Smooth muscle cell of the coronary artery (primary cell): ENCODE results near the gene MGA. TPM values are rescaled to one million over a fixed set of nuclear protein-coding genes. Genes with fewer than 3 reads are reported as not detected.

Experiments used
- total RNA-seq: library from RNA; depleted of rRNA; stranded (reverse); fragments of >200 nt; gene quantifications from 2 replicates; pipeline ENCODE4 v1.2.3, GENCODE V29; 2014; ENCODE audit warnings: low replicate concordance

Gene MGA
- 22.2 and 25.6 TPM in 2 replicates for total RNA-seq

GRCh38 chr15:41660235-41661077, at the start of gene MGA:
MGA (plus strand) TSS chr15:41660405.

GRCh38 chr15:41774062-41774881, 114.1 kb downstream of the MGA start, which contains the start of gene MAPKBP1:
MAPKBP1 (plus strand) TSS chr15:41774484; CDS start chr15:41775276, 792 bp downstream.

Other genes with a start within 250 kb of the MGA start
- gene RTF1, start 243.3 kb upstream of the MGA start, total RNA-seq: 8.0 and 13.9 TPM in 2 replicates
- 0.60 and 1.3 TPM in 2 replicates for gene ITPKA, start 166.5 kb upstream of the MGA start, total RNA-seq
- 0.30 TPM in 1 of 2 replicates, not detected in the other for gene LTK, start 146.6 kb upstream of the MGA start, total RNA-seq
- gene RPAP1, start 116.1 kb upstream of the MGA start, total RNA-seq: 11.9 and 12.8 TPM in 2 replicates
- 5.7 and 9.7 TPM in 2 replicates for gene TYRO3, start 101.2 kb upstream of the MGA start, total RNA-seq
- 10.1 and 19.1 TPM in 2 replicates for gene MAPKBP1, start 114.1 kb downstream of the MGA start, total RNA-seq
- gene JMJD7, start 167.7 kb downstream of the MGA start, total RNA-seq: 2.3 and 4.8 TPM in 2 replicates
- 0.53 and 1.6 TPM in 2 replicates for gene PLA2G4B, start 178.4 kb downstream of the MGA start, total RNA-seq
- gene SPTBN5, start 233.6 kb downstream of the MGA start, total RNA-seq: 0.12 and 0.23 TPM in 2 replicates